Stimulated activated CD8-positive, alpha-beta memory T cell treated with anti-CD3 and anti-CD28 coated beads, Interleukin-12 subunit alpha, Interleukin-12 subunit beta, amount 100 ng/mL, for 24 hours (primary cell): ENCODE measurements around the gene PLPPR5.

ENCODE experiments used
- DNase-seq: peaks from one replicate; pipeline ENCODE4 v3.0.0-alpha.2; 2020; ENCODE audit errors: extremely low read depth

Gene PLPPR5

DNA sequence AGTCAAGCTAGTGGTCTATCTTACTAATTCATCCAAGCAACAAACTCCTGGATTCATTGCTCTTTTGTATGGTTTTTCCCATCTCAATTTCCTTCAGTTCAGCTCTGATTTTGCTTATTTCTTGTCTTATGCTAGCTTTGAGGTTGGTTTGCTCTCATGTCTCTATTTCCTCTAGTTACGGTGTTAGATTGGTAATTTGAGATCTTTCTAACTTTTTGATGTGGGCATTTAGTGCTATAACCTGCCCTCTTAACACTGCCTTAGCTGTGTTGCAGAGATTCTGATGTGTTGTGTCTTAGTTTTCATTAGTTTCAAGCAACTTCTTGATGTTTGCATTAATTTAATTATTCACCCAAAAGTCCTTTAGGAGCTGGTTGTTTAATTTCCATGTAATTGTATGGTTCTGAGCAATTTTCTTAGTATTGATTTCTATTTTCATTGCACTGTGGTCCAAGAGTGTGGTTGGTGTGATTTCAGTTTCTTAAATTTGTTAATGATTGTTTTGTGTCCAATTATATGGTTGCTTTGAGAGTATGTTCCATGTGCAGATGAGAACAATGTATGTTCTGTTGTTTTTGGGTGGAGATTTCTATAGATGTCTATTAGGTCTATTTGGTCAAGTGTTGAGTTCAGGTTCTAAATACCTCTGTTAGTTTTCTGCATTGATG, 154.6 kb downstream of the PLPPR5 start:
- DNase-seq, result no peak

DNA sequence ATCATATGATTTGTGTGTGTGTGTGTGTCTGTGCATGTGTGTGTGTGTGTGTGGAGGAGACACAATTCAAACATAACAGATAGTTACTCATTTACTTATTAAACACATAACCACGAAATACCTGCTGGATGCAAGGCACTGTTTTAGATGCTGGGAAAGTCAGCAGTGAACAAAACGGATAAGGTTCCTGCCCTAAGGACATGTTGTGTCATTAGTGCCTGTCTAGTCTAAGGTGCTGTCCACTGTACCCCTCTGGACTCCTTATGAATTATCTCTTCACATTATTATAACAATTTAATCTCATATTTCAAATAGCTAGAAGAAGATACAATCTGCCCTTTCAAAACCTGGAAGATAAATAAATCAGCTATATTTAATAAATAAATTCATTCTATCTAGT, 162.4 kb downstream of the PLPPR5 start:
- DNase-seq, result no peak
